GM12873 (cell line): ENCODE results near the gene GFI1.
A peak's percentile ranks its signal among the peaks of the same experiment; 100 is the strongest.

Experiments used
- TF ChIP-seq, protein P1 (sequence below): IDR thresholded peaks from 2 replicates; pipeline ENCODE4 v1.5.1; 2012; ENCODE audit warnings: low read depth, mild to moderate bottlenecking, moderate library complexity, low read length, control low read depth; ENCODE audit not compliant: insufficient read depth; ENCODE audit errors: missing control alignments

The GFI1 gene

DNA sequence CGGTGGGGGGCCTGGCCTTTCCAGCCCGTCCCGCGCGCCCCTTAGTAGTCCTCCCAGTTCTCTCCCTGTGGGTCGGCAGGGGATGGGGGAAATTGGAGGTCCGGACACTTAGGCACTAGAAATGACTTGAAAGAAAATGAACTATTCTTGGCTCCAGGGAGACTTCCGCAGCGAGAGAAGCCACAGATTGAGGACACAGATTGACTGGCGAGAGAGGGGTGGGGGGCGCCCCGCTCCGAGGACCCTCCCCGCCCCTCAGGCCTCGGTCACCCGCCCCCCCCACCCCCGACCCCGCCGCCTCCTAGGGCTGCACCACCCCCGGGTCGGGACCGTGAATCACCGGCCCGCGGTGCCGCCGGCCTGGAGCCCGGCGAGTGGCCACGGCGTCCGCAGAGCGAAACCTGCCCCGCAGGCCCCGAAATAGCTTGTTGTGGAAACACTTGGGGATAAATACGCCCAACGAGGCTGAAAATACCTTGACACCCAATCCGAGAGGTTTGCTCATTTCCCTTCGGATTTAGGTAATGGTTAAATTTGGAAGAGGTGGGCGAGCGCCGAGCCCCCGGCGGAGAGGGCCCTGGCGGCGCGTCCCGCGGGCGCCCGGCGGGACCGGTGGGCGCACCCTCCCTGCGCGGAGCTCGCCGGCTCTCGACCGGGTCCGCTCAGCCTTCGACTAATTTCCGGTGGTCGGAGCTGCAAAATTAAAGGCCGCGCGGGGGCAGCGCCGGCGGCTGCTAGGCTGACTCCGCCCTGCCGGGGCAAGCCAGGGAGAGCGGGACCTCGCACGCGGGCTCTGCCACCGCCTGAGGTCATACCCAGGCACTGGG, at the start of gene GFI1:
GFI1 (minus strand) TSS at position 675 of the 827 bp plus-strand sequence. CDS start 3,438 bp downstream, outside the sequence.
- TF ChIP-seq, protein P1, sequence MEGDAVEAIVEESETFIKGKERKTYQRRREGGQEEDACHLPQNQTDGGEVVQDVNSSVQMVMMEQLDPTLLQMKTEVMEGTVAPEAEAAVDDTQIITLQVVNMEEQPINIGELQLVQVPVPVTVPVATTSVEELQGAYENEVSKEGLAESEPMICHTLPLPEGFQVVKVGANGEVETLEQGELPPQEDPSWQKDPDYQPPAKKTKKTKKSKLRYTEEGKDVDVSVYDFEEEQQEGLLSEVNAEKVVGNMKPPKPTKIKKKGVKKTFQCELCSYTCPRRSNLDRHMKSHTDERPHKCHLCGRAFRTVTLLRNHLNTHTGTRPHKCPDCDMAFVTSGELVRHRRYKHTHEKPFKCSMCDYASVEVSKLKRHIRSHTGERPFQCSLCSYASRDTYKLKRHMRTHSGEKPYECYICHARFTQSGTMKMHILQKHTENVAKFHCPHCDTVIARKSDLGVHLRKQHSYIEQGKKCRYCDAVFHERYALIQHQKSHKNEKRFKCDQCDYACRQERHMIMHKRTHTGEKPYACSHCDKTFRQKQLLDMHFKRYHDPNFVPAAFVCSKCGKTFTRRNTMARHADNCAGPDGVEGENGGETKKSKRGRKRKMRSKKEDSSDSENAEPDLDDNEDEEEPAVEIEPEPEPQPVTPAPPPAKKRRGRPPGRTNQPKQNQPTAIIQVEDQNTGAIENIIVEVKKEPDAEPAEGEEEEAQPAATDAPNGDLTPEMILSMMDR, result peak; percentile 14

DNA sequence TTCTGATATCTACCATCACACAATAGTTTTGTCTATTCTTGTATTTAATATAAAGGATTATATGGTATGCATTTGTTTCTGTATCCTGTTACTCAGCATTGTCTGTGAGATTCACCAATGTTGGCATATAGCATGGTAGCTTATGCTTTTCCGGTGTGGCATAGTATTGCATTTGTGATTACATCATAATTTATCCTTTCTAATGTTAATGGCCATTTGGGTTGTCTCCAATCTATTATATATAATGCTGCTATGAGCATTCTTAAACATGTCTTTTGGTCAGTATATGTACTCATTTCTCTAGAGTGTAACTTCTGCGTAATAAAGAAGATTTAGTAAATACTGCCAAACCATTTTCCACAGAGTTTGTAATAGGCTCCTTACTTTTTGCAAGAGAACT, 40.9 kb upstream of the GFI1 start:
- TF ChIP-seq, protein P1, result no peak

DNA sequence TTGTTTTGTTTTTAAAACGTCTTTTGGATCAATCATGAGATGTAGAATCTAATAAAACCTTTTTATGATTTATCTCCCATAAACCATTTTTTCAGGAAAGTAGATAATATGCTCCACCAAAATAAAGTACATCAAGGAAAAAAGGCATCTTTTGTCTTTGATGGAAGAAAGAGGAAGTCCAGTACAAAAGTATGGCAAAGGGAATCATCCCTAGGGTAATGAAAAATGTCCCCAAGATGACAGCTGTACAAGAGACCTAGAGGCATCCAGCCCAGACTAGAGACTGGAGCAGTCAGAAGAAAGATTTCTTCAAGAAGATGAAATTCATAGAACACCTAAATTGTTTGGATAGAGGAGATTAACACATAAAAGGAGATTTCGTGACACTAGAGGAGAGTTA, 32.3 kb upstream of the GFI1 start:
- TF ChIP-seq, protein P1, result no peak

DNA sequence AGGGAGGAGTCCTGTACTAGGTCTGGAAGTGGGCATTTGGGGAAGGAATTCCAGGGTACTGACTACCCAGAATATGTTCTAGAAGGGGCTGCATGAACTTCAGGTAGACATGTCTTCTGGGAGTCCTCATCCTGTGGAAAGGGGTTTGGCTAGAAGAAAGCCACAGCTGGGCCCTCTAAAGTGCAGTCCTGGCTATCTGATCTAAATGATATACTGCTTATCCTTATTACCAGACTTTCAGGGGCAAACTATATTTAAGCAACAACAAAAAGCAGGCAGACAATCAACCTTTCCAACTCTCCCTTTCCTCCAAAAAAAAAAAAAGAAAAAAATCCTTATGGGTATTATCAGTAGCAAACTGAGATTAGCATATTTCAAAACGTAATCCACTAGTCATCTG, 29.8 kb upstream of the GFI1 start:
- TF ChIP-seq, protein P1, result no peak

DNA sequence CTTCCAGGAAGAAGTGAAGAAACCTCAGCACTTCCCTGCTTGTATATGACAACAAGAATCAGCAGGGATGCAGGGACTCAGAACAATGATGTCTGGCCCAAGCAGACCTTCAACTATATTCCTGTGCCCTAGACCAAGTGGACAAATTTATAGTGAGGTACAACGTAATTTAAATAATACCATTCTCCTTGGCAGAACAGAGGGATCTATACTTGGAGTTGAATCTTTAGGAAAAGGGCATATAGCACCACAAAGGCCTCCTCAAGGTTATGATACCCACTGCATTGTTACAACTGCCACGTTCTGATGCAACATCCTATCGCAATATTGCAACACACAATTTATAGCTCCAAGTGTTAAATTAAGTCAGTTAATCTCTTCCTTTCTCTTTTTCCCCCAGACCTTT, 29.1 kb upstream of the GFI1 start:
- TF ChIP-seq, protein P1, result no peak

DNA sequence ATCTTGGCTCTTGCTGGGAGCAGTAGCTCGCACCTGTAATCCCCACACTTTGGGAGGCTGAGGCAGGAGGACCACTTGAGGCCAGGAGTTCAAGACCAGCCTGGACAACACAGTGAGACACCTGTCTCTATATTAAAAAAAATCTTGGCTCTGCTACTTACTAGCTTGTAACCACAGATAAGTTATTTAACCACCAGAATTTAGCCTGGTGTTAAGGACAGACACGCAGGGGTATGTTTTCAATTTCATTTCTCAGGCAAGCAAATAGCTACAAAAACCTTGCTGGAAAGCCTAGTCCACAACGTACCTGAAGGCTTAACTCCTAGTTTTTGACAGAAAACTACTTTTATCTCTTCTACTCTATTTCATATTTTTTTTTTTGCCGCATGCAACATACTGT, 24.8 kb upstream of the GFI1 start:
- TF ChIP-seq, protein P1, result no peak

DNA sequence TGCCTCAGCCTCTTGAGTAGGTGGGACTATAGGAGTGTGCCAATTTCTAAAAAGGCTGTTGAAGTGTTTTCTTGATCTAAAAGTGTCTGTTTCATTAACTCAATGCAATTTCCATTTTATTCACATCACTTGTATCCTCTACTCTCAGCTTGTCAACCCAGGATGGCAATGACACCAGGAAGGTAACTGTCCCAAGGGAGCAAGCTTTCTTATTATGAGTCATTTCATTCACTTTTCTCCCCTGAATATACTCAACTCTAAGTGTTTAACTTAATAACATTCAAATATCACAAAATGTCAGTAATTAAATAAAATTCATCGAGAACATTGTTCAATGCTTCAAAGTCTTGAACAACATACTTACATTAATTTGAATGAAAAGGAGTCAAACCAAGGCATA, 22.9 kb upstream of the GFI1 start:
- TF ChIP-seq, protein P1, result no peak
